ENCODE data around the gene ANKRD30A.
"Not testable (repeated sequence)": the region's sequence is repeated elsewhere in the genome, so short reads cannot be mapped to it uniquely, and the experiment has no call there.

ANKRD30A gene, protein sequence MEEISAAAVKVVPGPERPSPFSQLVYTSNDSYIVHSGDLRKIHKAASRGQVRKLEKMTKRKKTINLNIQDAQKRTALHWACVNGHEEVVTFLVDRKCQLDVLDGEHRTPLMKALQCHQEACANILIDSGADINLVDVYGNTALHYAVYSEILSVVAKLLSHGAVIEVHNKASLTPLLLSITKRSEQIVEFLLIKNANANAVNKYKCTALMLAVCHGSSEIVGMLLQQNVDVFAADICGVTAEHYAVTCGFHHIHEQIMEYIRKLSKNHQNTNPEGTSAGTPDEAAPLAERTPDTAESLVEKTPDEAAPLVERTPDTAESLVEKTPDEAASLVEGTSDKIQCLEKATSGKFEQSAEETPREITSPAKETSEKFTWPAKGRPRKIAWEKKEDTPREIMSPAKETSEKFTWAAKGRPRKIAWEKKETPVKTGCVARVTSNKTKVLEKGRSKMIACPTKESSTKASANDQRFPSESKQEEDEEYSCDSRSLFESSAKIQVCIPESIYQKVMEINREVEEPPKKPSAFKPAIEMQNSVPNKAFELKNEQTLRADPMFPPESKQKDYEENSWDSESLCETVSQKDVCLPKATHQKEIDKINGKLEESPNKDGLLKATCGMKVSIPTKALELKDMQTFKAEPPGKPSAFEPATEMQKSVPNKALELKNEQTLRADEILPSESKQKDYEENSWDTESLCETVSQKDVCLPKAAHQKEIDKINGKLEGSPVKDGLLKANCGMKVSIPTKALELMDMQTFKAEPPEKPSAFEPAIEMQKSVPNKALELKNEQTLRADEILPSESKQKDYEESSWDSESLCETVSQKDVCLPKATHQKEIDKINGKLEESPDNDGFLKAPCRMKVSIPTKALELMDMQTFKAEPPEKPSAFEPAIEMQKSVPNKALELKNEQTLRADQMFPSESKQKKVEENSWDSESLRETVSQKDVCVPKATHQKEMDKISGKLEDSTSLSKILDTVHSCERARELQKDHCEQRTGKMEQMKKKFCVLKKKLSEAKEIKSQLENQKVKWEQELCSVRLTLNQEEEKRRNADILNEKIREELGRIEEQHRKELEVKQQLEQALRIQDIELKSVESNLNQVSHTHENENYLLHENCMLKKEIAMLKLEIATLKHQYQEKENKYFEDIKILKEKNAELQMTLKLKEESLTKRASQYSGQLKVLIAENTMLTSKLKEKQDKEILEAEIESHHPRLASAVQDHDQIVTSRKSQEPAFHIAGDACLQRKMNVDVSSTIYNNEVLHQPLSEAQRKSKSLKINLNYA (N-terminal part only)

DNA sequence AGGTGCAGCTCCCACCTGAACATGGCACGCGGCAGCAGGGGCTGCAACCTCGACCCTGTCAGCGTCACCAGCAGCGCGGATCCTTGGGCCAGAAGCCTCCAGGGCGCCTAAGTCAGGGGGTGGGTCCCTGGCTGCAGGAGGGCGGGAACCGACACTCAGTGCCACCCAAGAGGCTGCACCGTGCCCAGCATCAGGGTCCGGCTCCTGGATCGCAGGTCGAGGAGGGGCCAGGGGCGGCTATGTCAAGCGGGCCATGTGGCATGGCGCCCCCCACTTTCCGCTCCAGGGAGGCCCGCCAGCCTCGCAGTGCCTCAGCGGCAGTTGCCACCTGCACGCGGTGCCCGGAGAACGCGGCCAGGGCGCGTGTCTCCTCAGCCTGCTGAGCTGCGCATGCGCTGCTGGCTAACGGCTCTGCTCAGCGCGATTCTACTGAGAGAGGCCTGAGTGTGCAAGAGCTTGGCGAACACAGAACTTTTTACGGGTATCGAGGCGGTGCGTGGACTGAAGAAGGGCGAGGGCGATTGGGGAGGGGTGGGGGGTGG, at the start of gene ANKRD30A:
Gene ANKRD30A, plus strand, starts transcription at position 408 of the 542 bp plus-strand sequence. CDS start 190 bp downstream, outside the sequence.
- no peak for DNase-seq

DNA sequence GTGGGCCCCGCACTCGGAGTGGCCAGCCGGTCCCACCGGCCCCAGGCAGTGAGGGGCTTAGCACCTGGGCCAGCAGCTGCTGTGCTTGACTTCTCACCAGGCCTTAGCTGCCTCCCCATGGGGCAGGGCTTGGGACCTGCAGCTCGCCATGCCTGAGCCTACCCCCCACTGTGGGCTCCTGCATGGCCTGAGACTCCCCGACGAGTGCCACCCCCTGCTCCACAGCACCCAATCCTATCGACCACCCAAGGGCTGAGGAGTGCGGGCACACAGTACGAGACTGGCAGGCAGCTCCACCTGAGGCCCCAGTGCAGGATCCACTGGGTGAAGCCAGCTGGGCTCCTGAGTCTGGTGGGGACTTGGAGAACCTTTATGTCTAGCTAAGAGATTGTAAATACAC, 49.3 kb upstream of the ANKRD30A start:
- DNase-seq, result not testable (repeated sequence)

DNA sequence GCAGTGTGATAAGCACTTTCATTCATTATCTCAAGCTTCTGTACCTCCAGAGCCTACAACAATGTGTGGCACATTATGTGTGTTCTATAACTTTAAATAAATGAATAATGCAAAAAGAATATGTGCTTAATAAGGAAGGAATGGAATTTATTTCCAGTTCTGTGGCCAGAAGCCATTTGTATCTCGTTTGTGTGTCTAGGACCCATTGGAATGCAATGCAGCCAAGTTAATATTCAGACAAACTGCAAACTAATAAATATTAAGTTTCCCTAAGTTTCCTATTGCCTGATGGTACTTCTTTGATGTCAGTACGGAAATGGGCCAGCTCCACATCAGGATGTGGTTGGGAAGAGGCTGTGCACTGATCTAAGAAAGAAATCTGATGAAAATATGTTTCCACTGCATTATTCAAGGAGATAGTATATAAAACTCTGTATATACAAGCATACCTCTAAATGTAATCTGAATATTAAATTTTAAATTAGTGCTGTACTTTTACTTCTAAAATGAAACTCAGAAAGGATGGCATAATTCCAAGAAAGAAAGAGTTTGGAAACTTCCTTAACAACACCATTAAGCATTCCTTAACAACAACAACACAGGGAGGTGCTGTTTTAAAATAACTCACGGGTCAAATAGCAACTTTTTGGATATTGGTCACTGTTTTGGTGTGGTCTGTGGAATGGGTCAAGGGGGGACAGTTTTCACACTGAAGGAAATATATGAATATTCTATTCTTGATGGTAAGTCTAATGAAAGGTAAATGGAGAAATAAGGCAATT, 29.4 kb upstream of the ANKRD30A start:
- no peak for DNase-seq

DNA sequence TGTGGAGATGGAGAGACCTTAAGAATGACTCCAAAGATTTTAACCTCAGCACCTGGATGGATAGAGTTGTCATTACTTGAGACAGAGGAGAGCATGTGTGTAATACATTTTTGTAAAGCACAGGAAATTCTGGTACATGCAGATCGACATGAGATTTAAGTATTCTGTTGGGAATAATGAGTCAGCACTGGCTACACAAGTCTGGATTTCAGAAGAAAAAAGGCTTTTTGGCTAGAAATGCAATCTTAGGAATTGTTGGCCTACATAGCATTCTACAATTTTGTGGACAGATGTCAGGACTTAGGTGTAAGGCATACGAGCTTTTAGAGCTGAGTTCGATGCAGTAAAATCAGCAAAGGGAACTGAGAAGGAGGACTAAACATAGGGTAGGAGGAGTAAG, 24.1 kb upstream of the ANKRD30A start:
- no peak for DNase-seq

DNA sequence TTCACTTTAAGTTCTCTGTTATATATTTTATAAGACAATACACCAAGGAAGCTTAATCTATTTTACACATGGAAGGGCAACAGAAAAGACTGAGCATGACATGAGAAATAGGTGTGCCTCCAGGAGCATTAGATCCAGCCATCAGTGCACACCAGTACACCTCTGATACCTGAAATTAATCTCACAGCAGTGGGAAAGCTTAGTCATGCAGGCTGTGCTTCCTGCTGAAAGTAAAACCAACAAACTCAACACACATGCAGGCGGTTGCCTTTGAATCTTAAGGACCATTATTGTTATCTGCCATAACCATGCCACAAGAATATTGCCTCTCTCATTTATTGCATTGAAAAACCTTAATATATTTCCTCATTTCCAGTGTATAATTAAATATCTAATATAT, 16.4 kb upstream of the ANKRD30A start:
- no peak for DNase-seq

DNA sequence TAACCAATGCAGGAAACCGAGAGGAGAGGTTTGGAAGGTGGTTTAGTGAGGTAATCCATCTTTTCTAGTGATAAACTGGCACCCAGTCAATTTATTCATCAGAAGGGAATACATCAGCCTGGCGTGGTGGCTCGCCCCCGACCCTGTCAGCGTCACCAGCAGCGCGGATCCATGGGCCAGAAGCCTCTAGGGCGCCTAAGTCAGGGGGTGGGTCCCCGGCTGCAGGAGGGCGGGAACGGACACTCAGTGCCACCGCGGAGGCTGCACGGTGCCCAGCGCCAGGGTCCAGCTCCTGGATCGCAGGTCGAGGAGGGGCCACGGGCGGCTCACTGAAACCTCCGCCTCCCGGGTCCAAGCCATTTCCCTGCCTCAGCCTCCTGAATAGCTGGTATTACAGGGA, 866 bp upstream of the ANKRD30A start:
- DNase-seq, result no peak

DNA sequence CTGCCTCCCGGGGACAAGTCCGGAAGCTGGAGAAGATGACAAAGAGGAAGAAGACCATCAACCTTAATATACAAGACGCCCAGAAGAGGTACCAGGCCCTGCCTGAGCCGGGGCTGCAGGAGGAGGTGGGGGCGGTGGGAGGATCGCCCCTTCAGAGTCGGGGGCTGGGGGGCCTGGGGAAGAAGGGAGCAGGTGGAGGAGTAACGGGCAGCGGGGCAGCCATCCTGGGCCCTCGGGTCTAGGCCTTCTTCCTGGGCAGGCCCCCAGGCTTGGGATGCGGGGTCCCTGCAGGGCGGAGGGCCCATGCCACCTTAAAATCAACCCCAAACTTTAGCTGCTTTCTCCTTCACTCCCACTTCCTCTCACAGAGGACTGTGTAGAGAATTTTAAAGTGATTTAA, 523 bp downstream of the ANKRD30A start:
- DNase-seq, result no peak

DNA sequence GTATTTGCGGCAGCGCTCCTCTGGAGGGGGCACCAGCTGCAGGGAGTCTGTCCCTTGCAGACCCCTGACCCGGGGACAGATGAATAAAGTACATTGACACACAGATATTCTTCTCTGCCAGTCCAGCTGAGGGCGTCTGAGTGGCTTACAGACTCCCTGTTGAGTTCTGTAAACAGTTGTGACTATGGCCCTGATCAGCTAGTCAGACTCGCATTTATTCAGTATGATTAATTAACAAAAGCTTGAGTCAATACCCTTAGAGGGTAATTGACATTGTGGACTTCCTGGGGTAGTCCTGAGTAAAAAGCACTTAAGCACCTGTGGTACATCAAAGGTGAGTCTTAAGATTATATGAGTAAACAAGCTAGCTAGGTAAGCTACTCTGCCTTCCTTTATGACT, 21.0 kb downstream of the ANKRD30A start:
- DNase-seq, result no peak

DNA sequence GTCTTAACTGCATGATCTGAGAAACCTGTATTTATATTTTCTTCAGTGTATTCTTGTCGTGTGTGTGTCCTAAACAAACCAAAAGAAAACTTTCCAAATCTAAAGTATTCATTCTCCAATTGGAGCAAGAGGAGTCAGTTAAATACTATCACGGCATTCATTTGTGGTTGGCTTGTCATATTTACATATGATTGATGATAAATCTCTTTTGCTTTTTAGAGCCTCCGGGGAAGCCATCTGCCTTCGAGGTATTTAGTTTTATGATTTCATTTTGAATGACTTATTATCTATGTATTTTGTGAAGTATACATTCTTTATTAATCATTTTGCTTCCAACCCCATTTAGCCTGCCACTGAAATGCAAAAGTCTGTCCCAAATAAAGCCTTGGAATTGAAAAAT, 37.0 kb downstream of the ANKRD30A start:
- DNase-seq, result not testable (repeated sequence)

DNA sequence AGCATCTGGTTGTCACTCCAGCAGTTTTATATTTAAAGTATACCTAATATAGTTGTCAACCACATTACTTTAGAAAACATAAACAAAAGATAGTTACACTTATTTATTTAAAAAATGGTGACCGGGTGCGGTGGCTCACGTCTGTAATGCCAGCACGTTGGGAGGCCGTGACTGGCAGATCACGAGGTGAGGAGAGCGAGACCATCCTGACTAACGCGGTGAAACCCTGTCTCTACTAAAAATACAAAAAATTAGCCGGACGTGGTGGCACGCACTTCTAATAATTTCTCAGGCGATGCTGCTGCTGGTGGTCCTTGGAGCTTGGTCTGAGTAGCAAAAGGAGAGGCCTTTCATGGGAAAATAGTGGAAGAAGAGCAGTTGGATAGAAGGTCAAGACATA, 46.5 kb downstream of the ANKRD30A start:
- DNase-seq, result not testable (repeated sequence)

DNA sequence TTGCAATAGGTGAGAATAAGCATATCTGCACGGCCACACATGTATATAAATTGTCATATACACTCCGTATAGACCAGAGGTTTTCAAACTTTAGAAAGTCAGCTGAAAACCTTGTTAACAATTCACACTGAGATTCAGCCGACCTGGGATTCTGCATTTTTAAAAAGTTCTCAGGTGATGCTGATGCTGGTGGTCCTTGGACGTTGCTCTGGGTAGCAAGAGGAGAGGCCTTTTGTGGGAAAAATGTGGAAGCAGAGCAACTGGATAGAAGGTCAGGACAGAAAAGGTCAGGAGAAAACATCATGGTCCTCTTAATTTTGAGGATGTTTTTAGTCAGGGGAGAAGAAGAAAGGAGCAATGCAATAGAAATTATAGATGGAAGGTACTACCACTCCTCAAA, 52.9 kb downstream of the ANKRD30A start:
- not testable (repeated sequence) for DNase-seq

DNA sequence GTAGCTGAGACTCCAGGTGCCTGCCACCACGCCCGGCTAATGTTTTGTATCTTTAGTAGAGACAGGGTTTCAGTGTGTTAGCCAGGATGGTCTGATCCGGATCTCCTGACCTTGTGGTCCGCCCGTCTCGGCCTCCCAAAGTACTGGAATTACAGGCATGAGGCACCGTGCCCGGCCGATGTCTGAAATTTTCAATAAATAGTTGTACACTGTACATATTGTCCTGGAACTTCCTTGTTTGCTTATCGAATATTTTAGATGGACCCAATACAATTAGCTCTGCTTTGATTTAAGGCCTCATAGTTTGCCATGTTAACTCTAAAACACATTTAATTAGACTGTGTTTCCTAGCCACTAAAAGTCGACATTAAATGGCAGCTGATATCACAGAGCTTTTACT, 57.3 kb downstream of the ANKRD30A start:
- not testable (repeated sequence) for DNase-seq

DNA sequence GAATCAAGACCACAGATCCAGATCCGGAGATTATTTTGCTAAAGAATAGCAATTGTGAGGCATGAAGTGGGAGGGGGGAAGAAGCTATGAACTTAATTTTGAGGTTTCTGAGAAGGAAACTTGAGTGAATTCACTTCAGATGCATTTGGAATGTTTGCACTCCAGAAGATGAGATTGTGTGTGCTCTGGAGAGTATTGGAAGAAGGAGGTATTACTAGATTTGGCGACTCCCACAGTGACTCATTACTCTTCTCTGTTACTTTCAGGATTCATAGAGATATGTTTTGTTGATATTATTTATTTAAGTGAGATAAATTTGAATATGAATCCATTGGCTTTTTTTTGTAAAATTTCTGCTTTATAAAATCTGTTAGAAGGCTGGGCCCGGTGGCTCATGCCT, 80.7 kb downstream of the ANKRD30A start:
- DNase-seq, result no peak

DNA sequence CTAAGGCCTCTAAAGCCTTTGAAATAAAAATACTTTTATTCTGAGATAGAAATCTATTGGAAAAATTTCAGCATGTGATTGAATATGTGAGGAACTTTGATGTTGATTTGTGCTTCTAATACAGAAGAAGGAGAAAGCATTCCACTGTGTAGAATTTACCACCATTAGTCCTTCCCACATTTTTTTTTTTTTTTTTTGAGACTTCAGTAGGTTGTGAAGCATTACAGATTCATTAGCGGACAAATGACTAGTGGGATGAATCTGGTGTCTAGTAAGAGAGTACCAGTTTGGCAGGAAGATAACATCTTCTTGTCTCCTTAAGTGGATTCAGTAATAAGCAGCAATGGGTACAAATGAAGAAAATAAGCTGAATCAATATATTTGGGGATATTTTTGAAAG, 95.5 kb downstream of the ANKRD30A start:
- DNase-seq, result no peak

DNA sequence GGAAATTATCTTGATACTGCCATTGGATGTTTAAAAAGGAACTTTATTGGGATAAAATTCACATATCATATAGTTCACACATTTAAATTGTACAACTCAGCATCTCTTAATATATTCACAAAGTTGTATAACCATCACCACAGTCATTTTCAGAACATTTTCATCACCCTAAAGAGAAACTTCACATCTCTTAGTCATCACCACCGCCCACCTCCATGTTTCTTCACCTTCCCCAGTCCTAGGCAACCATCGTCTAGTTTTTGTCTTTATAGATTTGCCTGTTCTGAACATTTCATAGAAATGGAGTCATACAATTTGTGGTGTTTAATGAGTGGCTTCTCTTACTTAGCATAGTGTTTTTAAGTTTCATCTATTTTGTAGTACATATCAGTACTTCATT, 96.6 kb downstream of the ANKRD30A start:
- DNase-seq, result no peak

DNA sequence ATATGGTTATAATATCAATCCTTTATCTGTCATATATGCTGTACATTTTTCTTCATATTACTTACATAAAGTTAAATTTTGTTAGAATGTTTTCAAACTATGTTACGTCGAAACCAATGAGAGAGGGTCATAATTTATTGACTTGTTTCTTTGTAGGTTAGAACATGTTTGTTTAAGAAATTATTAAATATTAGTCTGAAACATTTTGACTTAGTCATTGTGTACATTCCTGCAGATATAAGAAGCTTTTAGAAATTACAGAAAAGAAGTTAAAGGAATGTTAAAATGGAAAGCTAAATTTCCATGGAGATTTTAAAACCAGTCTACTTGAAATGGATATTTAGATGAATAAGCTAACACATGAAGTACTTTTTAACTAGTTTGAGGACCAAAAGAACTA, 99.8 kb downstream of the ANKRD30A start:
- DNase-seq, result no peak

DNA sequence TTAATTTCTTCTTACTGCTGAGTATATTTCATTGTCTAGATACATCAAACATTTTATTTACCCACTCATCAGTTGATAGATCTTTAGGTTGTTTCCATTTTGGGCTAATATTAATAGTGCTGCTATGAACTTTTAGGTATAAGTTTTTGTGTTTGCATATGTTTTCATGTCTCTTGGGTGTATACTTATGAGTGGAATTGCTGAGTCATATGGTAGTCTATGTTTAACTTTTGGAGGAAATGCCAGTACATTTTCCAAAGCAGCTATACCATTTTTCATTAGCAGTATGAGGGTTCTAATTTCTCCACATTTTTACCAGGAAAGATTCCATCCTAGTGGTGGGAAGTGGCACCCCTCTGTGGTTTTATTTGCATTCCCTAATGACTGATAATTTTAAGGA, 101.1 kb downstream of the ANKRD30A start:
- no peak for DNase-seq

DNA sequence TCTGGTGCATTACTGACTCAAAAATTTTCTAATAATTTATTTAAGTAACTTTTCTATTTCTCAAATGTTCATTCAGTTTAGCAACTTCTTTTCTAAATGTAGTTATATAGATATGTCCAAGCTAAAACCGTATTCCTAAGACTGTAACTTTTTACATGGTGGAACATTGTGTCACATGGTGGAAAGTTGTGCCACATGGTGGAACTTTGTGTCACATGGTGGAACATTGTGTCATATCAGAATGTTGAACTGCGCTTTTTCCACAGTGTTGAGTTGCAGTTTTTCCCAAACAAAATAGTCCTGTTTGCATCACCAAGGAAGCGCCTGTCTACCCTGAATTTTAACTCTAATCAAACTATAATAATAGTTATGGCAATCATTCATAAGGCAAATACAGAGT, 109.3 kb downstream of the ANKRD30A start:
- no peak for DNase-seq

DNA sequence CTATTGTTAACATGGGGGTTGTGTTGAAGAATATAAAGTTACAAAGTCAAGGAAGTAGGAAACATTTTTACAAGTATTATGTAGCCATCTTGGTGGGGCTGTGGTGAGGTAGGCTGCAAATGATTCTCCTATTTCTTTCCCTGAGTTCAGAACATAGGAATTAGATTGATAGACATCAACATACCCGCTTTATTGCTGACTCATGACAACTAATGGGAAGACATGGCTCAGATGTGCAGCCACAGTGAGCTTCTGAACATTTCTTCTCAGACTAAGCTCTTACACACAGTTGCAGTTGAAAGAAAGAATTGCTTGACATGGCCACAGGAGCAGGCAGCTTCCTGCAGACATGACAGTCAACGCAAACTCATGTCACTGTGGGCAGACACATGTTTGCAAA, 110.7 kb downstream of the ANKRD30A start:
- DNase-seq, result no peak

DNA sequence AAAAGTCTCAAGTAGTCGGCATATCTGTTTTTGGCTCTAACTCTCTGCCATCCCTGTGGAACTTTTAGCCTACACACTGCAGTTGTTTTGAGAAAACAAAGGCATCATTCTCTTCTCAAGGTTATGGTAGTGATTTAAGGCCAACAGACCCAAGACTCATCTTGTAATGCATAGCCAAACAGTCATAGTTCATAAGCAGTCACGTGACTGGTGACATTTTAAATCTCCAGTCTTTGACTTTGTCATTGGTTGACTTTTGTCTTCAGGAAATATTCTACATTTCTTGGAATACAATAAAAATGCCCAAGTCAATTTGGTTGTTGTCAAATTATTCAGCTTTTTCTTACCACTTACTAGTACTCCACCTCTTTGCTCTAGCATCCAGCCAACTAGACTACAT, 114.8 kb downstream of the ANKRD30A start:
- DNase-seq, result no peak

DNA sequence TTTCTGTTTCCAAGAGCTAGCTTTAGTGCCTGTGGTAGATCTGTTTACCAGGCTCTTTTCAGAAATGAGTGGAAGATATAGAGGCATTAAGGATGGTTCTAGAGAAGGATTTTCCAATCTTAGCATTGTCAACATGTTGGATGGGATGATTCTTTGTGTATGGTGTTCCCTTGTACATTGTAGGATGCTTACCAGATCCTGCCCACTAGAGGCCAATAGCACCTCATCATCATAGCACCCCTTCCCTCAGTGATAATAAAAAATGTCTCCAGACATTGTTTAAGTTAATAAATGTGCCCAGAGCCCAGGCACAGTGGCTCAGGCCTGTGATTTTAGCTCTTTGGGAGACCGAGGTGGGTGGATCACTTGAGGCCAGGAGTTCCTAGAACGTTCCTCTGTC, 121.2 kb downstream of the ANKRD30A start:
- no peak for DNase-seq

DNA sequence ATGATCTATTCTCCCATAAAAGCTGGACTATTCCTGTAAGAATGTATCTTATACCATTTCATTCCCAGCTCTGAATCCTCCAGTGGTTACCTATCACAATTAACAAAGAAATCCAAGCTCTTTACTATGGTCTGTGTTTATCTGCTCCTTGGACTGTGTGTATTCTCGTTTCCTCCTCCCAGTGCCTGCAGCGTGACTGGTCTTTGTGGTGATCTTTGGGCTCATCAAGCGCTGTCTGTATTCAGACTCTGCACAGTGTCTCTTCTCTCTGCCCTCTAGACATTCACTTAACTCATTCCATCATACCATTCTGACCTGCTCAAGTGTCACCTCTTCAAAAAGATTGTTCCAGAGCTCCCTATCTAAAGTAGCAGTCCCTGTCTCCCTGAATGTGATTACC, 130.4 kb downstream of the ANKRD30A start:
- not testable (repeated sequence) for DNase-seq

All from activated T-cell treated with anti-CD3 and anti-CD28 coated beads, Interleukin-2, amount 50 U/mL, for 48 hours (primary cell).